IPS-NIHi7 (cell line): ENCODE measurements around the gene CD53.

ENCODE experiments used
- DNase-seq: peaks from one replicate; pipeline ENCODE4 v3.0.0; 2012; ENCODE audit warnings: mixed read lengths; ENCODE audit errors: extremely low spot score

Gene CD53

GRCh38 chr1:110876748-110877341 is 3.9 kb downstream of the CD53 start:
- no peak for DNase-seq

GRCh38 chr1:110877364-110877763 is 4.4 kb downstream of the CD53 start:
- DNase-seq, result no peak

GRCh38 chr1:110877776-110878175 is 4.8 kb downstream of the CD53 start:
- no peak for DNase-seq

GRCh38 chr1:110878591-110878990 is 5.6 kb downstream of the CD53 start:
- no peak for DNase-seq

DNA sequence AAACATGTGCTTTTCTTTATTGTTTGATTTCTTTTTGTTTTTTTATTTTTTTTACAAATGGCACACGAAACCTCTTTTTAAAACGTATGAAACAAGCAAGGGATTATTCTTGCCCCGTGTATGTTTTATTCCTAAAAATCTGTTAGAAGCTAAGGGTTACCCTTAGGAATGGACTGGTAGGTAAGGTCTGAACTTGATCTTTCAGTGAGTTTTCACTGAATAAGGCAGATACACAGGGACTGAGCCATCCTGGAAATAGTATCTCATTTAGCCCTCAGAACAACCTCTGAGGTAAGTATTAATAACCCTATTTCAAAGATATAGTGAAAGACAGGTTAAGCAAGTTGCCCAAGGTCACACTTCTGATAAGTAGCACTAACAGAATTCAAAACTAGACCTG is 6.0 kb downstream of the CD53 start:
- no peak for DNase-seq

- DNase-seq, result no peak
Measured at GRCh38 chr1:110879758-110880606, 7.0 kb downstream of the CD53 start.

GRCh38 chr1:110880708-110881374 is 7.9 kb downstream of the CD53 start:
- no peak for DNase-seq

DNA sequence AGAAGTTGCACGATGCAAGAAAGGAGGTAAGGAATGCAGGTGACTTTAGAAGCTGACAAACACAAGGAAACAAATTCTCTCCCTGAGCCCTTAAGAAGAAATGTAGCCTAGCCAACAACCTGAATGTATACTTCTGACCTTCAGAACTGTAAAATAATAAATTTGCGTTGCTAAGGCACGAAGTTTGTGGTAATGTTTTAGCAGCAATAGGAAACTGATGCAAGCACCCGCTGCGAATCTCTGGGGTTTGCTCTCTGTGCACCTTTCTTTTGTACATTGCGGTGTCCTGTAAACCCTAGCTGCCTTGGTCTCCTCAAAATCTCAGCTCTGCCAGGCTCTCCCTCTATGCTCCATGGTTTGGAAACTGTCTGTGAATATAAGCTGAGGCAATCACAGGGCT is 15.1 kb downstream of the CD53 start:
- DNase-seq, result no peak

DNA sequence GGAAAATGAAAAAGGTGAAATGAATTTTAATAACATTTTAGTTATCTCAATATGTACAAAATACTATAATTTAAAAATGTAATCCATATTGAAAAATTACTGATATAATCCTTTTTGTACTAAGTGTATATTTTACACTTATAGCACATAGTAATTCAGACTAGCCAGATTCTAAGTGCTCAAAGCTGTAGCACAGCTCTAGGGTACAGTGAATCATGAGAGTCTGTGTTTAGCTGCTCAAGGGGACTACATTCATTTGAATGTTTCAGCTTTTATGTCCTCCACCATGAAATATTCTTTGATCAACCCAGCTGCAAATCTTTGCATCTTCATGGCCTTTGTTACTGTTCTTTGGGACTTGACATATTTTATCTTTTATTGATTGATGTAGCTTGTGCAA is 15.7 kb downstream of the CD53 start:
- DNase-seq, result no peak

DNA sequence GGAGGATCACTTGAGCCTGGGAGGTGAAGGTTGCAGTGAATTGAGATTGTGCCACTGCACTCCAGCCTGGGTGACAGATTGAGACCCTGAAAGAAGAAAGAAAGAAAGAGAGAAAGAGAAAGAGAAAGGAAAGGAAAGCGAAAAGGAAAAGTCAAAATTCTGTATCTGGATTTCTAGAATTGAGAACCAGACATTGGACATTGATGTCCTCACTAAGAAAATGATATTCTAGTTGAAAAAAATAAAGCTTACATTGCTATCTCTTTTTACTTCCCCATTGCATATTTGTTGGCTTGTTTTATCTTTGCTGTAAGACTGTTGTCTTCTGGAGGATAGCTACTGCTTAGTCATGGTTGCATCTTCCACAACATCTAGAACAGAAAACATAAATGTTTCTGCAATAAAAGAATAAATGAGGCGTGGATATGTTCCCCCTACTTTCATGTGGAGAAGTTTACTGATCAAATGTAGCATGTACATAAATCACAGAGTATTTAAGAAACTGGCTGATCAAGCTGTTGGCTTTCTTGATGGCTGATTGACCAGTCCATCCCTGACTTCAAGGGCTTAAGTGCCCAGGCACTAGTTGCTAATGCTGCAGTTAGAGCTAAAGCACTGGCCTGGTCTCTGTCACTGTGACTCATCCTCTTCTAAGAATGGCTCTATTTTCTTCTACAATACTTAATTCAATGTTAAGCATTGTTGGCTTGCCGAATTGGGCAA is 17.7 kb downstream of the CD53 start:
- DNase-seq, result no peak

DNA sequence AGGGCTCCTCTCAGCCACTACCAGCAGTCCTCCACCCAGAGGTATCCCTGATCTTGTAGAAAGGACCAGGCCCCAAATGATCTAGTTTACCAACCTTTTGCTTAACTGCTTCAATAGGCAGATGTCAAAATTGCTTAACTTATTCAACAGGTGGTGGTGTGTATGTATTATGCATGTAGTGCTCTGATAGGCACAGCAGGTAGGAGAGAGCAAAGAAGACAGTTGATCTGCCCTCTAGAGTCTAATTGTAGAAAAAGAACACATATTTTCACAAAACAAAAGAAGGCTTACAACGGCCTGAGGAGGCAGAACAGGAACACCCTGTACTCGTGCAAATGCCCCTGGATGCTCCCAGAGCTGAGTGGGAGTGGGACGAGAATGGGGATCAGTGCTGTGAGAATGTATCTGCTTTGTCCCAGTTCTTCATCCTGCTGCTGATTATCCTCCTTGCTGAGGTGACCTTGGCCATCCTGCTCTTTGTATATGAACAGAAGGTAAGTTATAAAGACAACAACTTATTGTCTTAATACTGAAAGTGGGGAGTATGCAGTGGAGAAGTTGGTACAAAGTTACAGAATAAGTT is 21.1 kb downstream of the CD53 start:
- no peak for DNase-seq

DNA sequence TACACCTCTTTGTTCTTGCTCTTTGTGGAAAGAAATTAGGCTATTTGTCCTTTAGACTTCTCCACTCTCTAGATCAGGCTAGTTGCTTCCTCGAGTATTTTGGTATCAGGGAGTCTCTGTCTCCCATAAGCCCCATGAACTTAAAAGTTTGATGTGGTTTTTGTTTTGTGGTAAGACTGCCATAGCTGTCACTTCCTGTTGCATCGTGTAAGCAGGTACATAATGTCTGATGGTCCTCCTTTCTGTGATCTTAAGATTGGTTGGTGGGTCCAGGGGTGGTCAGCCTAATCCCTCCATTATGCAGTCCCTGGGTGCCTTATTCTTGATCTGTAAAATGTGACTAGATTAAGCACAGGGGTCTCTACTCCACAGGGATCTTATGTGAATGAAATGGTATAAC is 23.1 kb downstream of the CD53 start:
- no peak for DNase-seq

DNA sequence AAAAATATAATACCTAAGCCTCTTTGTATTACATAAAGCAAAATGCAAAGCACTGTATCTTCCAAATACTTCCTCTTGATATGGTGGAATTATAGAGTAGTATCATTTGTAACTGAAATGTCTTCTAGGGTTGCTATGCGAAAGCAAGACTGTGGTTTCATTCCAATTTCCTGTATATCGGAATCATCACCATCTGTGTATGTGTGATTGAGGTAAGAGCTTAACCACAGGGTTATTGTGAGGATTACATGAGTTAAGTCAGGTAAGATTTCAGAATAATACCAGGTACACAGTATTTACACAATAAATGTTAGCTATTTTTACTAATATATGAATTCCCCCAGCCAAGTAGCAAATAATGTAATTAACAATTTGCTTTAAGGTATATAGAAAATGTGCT is 24.7 kb downstream of the CD53 start:
- DNase-seq, result no peak

DNA sequence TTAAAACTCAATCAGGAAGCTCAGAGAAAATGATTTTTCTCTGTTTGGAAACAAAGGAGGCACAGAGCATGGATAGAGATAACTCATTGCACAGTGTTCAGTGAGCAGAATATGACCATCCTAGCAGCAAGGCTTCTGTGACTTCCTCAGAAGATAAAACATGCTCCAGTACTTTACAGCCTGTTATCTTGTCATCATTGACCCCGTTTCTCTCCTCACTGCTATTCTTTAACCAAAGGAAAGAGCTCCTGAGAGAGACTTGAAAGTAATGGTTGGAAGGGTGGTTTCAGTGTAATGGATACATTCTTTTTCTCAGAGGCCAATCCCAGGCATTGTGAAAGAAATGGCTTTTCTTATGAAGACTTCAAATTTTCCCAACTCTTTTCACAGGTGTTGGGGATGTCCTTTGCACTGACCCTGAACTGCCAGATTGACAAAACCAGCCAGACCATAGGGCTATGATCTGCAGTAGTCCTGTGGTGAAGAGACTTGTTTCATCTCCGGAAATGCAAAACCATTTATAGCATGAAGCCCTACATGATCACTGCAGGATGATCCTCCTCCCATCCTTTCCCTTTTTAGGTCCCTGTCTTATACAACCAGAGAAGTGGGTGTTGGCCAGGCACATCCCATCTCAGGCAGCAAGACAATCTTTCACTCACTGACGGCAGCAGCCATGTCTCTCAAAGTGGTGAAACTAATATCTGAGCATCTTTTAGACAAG is 25.9 kb downstream of the CD53 start:
- no peak for DNase-seq

- no peak for DNase-seq
Measured at GRCh38 chr1:110899458-110899843, 26.5 kb downstream of the CD53 start.

GRCh38 chr1:110902820-110903463 is 30.0 kb downstream of the CD53 start:
- DNase-seq, result no peak

GRCh38 chr1:110903853-110904500 is 31.0 kb downstream of the CD53 start:
- DNase-seq, result no peak

DNA sequence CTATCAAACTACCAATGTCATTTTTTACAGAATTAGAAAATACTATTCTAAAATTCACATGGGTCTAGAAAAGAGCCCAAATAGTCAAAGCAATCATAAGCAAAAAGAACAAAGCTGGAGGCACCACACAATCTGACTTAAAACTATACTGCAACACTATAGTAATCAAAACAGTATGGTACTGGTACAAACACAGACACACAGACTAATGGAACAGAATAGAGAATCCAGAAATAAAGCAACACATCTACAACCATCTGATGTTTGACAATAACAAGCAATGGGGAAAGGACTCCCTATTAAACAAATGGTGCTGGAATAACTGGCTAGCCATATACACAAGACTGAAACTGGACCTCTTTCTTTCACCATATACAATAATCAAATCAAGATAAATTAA is 39.8 kb downstream of the CD53 start:
- DNase-seq, result no peak

DNA sequence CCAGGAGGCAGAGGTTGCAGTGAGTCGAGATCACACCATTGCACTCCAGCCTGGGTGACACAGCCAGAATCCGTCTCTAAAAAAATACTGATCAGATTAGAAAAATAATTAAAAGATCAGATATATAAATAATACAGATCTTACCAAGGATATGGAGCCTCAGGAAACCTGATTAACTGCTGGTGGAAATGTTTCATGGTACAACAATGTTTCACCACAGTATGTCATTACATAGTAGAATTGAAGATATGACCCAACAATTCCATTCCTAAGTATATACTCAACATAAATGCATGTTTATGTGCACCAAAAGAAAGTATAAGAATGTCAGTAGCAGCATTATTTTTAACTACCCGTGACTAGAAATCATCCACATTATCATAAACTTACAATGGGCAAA is 41.7 kb downstream of the CD53 start:
- DNase-seq, result no peak

DNA sequence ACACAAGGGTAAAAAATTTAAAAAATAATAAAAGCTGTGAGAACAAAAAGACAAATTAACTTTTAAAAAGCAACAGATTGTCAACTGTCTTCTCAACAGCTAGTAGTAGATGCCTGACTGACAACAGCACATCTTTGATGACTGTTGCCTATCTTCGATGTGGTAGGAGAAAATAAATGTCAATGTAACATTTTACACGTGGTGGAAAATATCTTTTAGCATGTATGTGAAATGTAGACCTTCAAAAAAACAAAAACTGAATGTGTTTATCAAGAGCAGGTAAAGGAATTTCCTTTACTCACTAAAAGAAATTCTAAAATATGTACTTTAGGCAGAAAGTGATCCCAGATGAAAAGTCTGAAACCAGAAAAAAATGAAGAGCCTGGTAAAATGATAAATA is 42.9 kb downstream of the CD53 start:
- no peak for DNase-seq
